CD4-positive, alpha-beta memory T cell (primary cell): ENCODE data around the gene DRC3. TPM values are rescaled to one million over a fixed set of nuclear protein-coding genes. Genes with fewer than 3 reads are reported as not detected.

Experiments used
- CTCF ChIA-PET: fragments of 350-600 bp; sonication (Branson Sonifier 250); formaldehyde crosslinking; loops from one replicate; lab custom pipeline; 2021; ENCODE audit warnings: inconsistent platforms; ENCODE audit not compliant: partially characterized antibody; lab: Charles Lee
- POLR2A ChIA-PET: fragments of 350-600 bp; sonication (Branson Sonifier 250); formaldehyde crosslinking; loops from one replicate; lab custom pipeline; 2021; ENCODE audit not compliant: partially characterized antibody; lab: Charles Lee
- DNase-seq, 5 donors: peaks; one replicate each; pipeline versions ENCODE4 v3.0.0 to v3.0.0-alpha.2; 2020 to 2022; ENCODE audit warnings: mixed read lengths in 1 of 5
- H3K27ac ChIP-seq: one replicate; pipeline ENCODE4 v1.7.0; 2013; ENCODE audit warnings: low read depth, low read length
- H3K27me3 ChIP-seq: 2 replicates; pipeline ENCODE4 v1.7.0; 2013; ENCODE audit warnings: mild to moderate bottlenecking, low read length, moderate library complexity; ENCODE audit not compliant: insufficient read depth
- H3K36me3 ChIP-seq: 2 replicates; pipeline ENCODE4 v1.7.0; 2013; ENCODE audit warnings: mild to moderate bottlenecking, low read length, moderate library complexity; ENCODE audit not compliant: insufficient read depth
- H3K4me1 ChIP-seq: 2 replicates; pipeline ENCODE4 v1.7.0; 2013; ENCODE audit warnings: mild to moderate bottlenecking, low read length, moderate library complexity; ENCODE audit not compliant: insufficient read depth
- H3K4me3 ChIP-seq, 2 donors: one replicate each; pipeline ENCODE4 v1.7.0; 2013; ENCODE audit warnings: low read length in 2 of 2, mild to moderate bottlenecking in 1 of 2
- H3K9me3 ChIP-seq, 2 donors: one replicate each; pipeline ENCODE4 v1.7.0; 2013; ENCODE audit warnings: low read length in 2 of 2, control low read depth in 1 of 2; ENCODE audit not compliant: control insufficient read depth in 1 of 2
- H3K27ac Mint-ChIP-seq, 7 donors: one replicate each; pipeline ENCODE4 v1.8.0; 2020 to 2021; ENCODE audit warnings: mixed read lengths in 7 of 7, mild to moderate bottlenecking in 6 of 7, inconsistent platforms in 3 of 7, moderate library complexity in 3 of 7
- H3K27me3 Mint-ChIP-seq, 2 donors: one replicate each; pipeline ENCODE4 v1.8.0; 2020 to 2021; ENCODE audit warnings: mixed read lengths in 2 of 2
- H3K36me3 Mint-ChIP-seq, 2 donors: one replicate each; pipeline ENCODE4 v1.8.0; 2020 to 2021; ENCODE audit warnings: mixed read lengths in 2 of 2, inconsistent platforms in 1 of 2, mild to moderate bottlenecking in 1 of 2
- H3K4me1 Mint-ChIP-seq, 4 donors: one replicate each; pipeline ENCODE4 v1.8.0; 2020 to 2021; ENCODE audit warnings: mixed read lengths in 4 of 4, mild to moderate bottlenecking in 1 of 4
- H3K4me3 Mint-ChIP-seq, 8 donors: one replicate each; pipeline ENCODE4 v1.8.0; 2020 to 2021; ENCODE audit warnings: mixed read lengths in 8 of 8, mild to moderate bottlenecking in 7 of 8, moderate library complexity in 6 of 8, inconsistent platforms in 3 of 8
- H3K9me3 Mint-ChIP-seq, 8 donors: one replicate each; pipeline ENCODE4 v1.8.0; 2020 to 2021; ENCODE audit warnings: mixed read lengths in 8 of 8, mild to moderate bottlenecking in 5 of 8, inconsistent platforms in 3 of 8, moderate library complexity in 1 of 8
- intact Hi-C: fragments of 100-400 bp; cut with micrococcal nuclease; formaldehyde crosslinking; loops from one replicate; pipeline ENCODE4 v1.15.1; 2023
- polyA plus RNA-seq, 2 donors: library from polyadenylated mRNA; unstranded; fragments of 300-500 nt; fragmentation: Illumina TruSeq; gene quantifications; one replicate each; pipeline ENCODE4 v1.2.3, GENCODE V29; 2021
- total RNA-seq, 2 experiments: library from RNA; stranded (reverse); gene quantifications; one replicate each; pipeline ENCODE4 v1.2.3, GENCODE V29; 2021

The DRC3 gene
- total and polyA plus RNA-seq, 4 experiments from 2014 or later: 0.24 to 0.67 (median 0.64) TPM; not detected in 1

- H3K4me1 ChIP-seq: peaks cover 46% of the 10 kb centered on the region
- intact Hi-C loops: loop anchor here (5.0 to 10.0 kb wide), 2 partner anchors 63 to 120 kb away; partner anchors contain the start of gene SREBF1
- ChIA-PET POLR2A (interaction anchor here (0.6 to 5.1 kb wide), 8 partner anchors 9 to 1579 kb away, joined by 3 to 122 read pairs (median 4); partner anchors contain the start of genes DRC3, SREBF1 and TOM1L2), CTCF (interaction anchor here (0.9 to 2.4 kb wide), 6 partner anchors 10 to 39 kb away, joined by 3 to 9 read pairs (median 4); partner anchors contain the start of genes DRC3 and TOM1L2)
- no peak overlapping the region for H3K4me3 ChIP-seq
- peak overlapping the region; percentile 65 for H3K27ac ChIP-seq
- Mint-ChIP-seq H3K27ac (peak overlapping the region; percentile 91 to 100 (median 96)), H3K9me3 (no peaks in the 10 kb centered on the region), H3K4me3 (peak overlapping the region in 5 of 8 donors; percentile 79 to 97 (median 90)), H3K36me3 (peaks cover 17 to 22% of the 10 kb centered on the region in 2 donors), H3K27me3 (no peaks in the 10 kb centered on the region), H3K4me1 (peaks cover 40 to 76% (median 60%) of the 10 kb centered on the region in 4 donors)
- H3K9me3 ChIP-seq: no peaks in the 10 kb centered on the region
- no peaks in the 10 kb centered on the region for H3K36me3 ChIP-seq
- no peak for DNase-seq
- no peaks in the 10 kb centered on the region for H3K27me3 ChIP-seq
Observed at GRCh38 chr17:17957584-17957916, 15.1 kb upstream of the DRC3 start.

GRCh38 chr17:17958982-17959381 lies 13.7 kb upstream of the DRC3 start:
- Histone ChIP-seq H3K4me3 (peak overlapping the region in 1 of 2 donors; percentile 75), H3K27me3 (no peaks in the 10 kb centered on the region), H3K27ac (peak overlapping the region; percentile 65), H3K4me1 (peaks cover 46% of the 10 kb centered on the region), H3K36me3 (no peaks in the 10 kb centered on the region), H3K9me3 (no peaks in the 10 kb centered on the region)
- ChIA-PET POLR2A (interaction anchor here (1.5 to 5.1 kb wide), 2 partner anchors 12 to 24 kb away, joined by 3 to 122 read pairs; partner anchors contain the start of genes DRC3 and TOM1L2), CTCF (interaction anchor here (1.2 to 1.3 kb wide), 3 partner anchors 12 to 14 kb away, joined by 4 to 9 read pairs (median 6); partner anchors contain the start of genes DRC3 and TOM1L2)
- intact Hi-C loops: loop anchor here (1.0 to 10.0 kb wide), 3 partner anchors 13 to 122 kb away; partner anchors contain the start of genes DRC3, SREBF1 and TOM1L2
- Mint-ChIP-seq H3K27ac (peak overlapping the region; percentile 91 to 100 (median 96)), H3K27me3 (no peaks in the 10 kb centered on the region), H3K4me3 (peak overlapping the region; percentile 79 to 97 (median 86)), H3K9me3 (no peaks in the 10 kb centered on the region), H3K36me3 (peaks cover 14 to 22% of the 10 kb centered on the region in 2 donors), H3K4me1 (peaks cover 48 to 79% (median 64%) of the 10 kb centered on the region in 4 donors)
- DNase-seq: no peak

- no peaks in the 10 kb centered on the region for H3K27me3 Mint-ChIP-seq
- no peaks in the 10 kb centered on the region for H3K36me3 ChIP-seq
- peaks cover 13 to 17% of the 10 kb centered on the region in 2 donors for H3K36me3 Mint-ChIP-seq
- peak overlapping the region; percentile 79 to 97 (median 86) for H3K4me3 Mint-ChIP-seq
- peak overlapping the region; percentile 32 to 75 for H3K4me3 ChIP-seq
- H3K27ac Mint-ChIP-seq: peak overlapping the region; percentile 91 to 100 (median 96)
- ChIA-PET CTCF (interaction anchor here (1.3 to 1.8 kb wide), 2 partner anchors 13 to 41 kb away, joined by 4 to 6 read pairs; partner anchors contain the start of genes DRC3 and TOM1L2), POLR2A (interaction anchor here (0.6 to 5.1 kb wide), 6 partner anchors 11 to 723 kb away, joined by 3 to 122 read pairs (median 3); partner anchors contain the start of genes DRC3, FLCN and TOM1L2)
- H3K27ac ChIP-seq: peak overlapping the region; percentile 65
- no peaks in the 10 kb centered on the region for H3K9me3 Mint-ChIP-seq
- peak in 4 of 5 donors; percentile 26 to 38 (median 28) for DNase-seq
- H3K4me1 Mint-ChIP-seq: peaks cover 49 to 74% (median 61%) of the 10 kb centered on the region in 4 donors
- peaks cover 46% of the 10 kb centered on the region for H3K4me1 ChIP-seq
- intact Hi-C loops: loop anchor here (5.0 to 10.0 kb wide), 2 partner anchors 65 to 122 kb away; partner anchors contain the start of gene SREBF1
- H3K27me3 ChIP-seq: no peaks in the 10 kb centered on the region
- H3K9me3 ChIP-seq: no peaks in the 10 kb centered on the region
Observed at GRCh38 chr17:17959520-17960361, 12.9 kb upstream of the DRC3 start.

GRCh38 chr17:17960500-17961030 lies 12.1 kb upstream of the DRC3 start:
- intact Hi-C loops: no loop called here
- Histone ChIP-seq H3K36me3 (no peaks in the 10 kb centered on the region), H3K4me1 (peaks cover 46% of the 10 kb centered on the region), H3K27ac (peak overlapping the region; percentile 65), H3K4me3 (no peak overlapping the region), H3K9me3 (no peaks in the 10 kb centered on the region), H3K27me3 (no peaks in the 10 kb centered on the region)
- peaks cover 51 to 71% (median 61%) of the 10 kb centered on the region in 4 donors for H3K4me1 Mint-ChIP-seq
- H3K9me3 Mint-ChIP-seq: no peaks in the 10 kb centered on the region
- H3K4me3 Mint-ChIP-seq: peak overlapping the region in 7 of 8 donors; percentile 38 to 97 (median 85)
- ChIA-PET CTCF (interaction anchor here (1.3 to 1.8 kb wide), 2 partner anchors 12 to 42 kb away, joined by 4 to 6 read pairs; partner anchors contain the start of genes DRC3 and TOM1L2), POLR2A (interaction anchor here (1.0 to 5.1 kb wide), 5 partner anchors 10 to 724 kb away, joined by 3 to 122 read pairs (median 3); partner anchors contain the start of genes DRC3, FLCN and TOM1L2)
- no peak for DNase-seq
- peak overlapping the region; percentile 91 to 100 (median 96) for H3K27ac Mint-ChIP-seq
- peaks cover 9 to 12% of the 10 kb centered on the region in 2 donors for H3K36me3 Mint-ChIP-seq
- no peaks in the 10 kb centered on the region for H3K27me3 Mint-ChIP-seq

- no peaks in the 10 kb centered on the region for H3K9me3 ChIP-seq
- H3K27ac ChIP-seq: no peak overlapping the region
- H3K9me3 Mint-ChIP-seq: no peaks in the 10 kb centered on the region
- H3K4me1 Mint-ChIP-seq: peaks cover 53 to 71% (median 63%) of the 10 kb centered on the region in 4 donors
- ChIA-PET POLR2A (interaction anchor here (1.2 kb wide), 1 partner anchor 9 kb away, joined by 3 read pairs; the partner anchor contains the start of gene TOM1L2), CTCF (no interaction called here)
- intact Hi-C loops: no loop called here
- no peaks in the 10 kb centered on the region for H3K27me3 Mint-ChIP-seq
- H3K4me3 ChIP-seq: no peak overlapping the region
- no peaks in the 10 kb centered on the region for H3K27me3 ChIP-seq
- H3K36me3 ChIP-seq: no peaks in the 10 kb centered on the region
- no peak overlapping the region for H3K4me3 Mint-ChIP-seq
- H3K4me1 ChIP-seq: peaks cover 45% of the 10 kb centered on the region
- DNase-seq: no peak
- H3K27ac Mint-ChIP-seq: peak overlapping the region in 4 of 7 donors; percentile 10 to 47 (median 38)
- H3K36me3 Mint-ChIP-seq: peaks cover 4 to 10% of the 10 kb centered on the region in 2 donors
Observed at GRCh38 chr17:17963066-17963465, 9.6 kb upstream of the DRC3 start.

GRCh38 chr17:17963694-17964436 lies 8.8 kb upstream of the DRC3 start:
- ChIA-PET CTCF (no interaction called here), POLR2A (interaction anchor here (1.2 kb wide), 1 partner anchor 8 kb away, joined by 3 read pairs; the partner anchor contains the start of gene TOM1L2)
- Mint-ChIP-seq H3K4me1 (peaks cover 45 to 66% (median 58%) of the 10 kb centered on the region in 4 donors), H3K36me3 (peaks cover 4 to 10% of the 10 kb centered on the region in 2 donors), H3K9me3 (no peaks in the 10 kb centered on the region), H3K27me3 (no peaks in the 10 kb centered on the region), H3K27ac (peak overlapping the region in 4 of 7 donors; percentile 0 to 58 (median 28)), H3K4me3 (no peak overlapping the region)
- Histone ChIP-seq H3K36me3 (no peaks in the 10 kb centered on the region), H3K27me3 (no peaks in the 10 kb centered on the region), H3K4me1 (peaks cover 40% of the 10 kb centered on the region), H3K27ac (no peak overlapping the region), H3K4me3 (no peak overlapping the region), H3K9me3 (no peaks in the 10 kb centered on the region)
- DNase-seq: no peak
- intact Hi-C loops: no loop called here
